Measurements from ENCODE around the gene CRADD. TPM values are rescaled to one million over a fixed set of nuclear protein-coding genes. Genes with fewer than 3 reads are reported as not detected.
"Not testable (repeated sequence)": the region's sequence is repeated elsewhere in the genome, so short reads cannot be mapped to it uniquely, and the experiment has no call there.

CRADD gene
- total and polyA plus RNA-seq, 10 donors = 5.5 to 58.7 (median 18.8) TPM

- Histone ChIP-seq H3K4me3 (no peak overlapping the region), H3K9me3 (peaks cover 0 to 34% (median 14%) of the 10 kb centered on the region in 8 donors), H3K27ac (no peak overlapping the region), H3K4me1 (peaks cover 0 to 16% (median 3%) of the 10 kb centered on the region in 6 donors), H3K36me3 (no peaks in the 10 kb centered on the region), H3K27me3 (replicated peaks in 1 of 7) (no peaks in the 10 kb centered on the region)
- intact Hi-C loops (cut with DNase I; ENCODE audit: low total_unique reads) = no loop called here
- no peak for TF ChIP-seq POLR2A (IDR thresholded peaks at IDR 0.05)
- no peak for TF ChIP-seq CTCF (IDR thresholded peaks at IDR 0.05 in 8 of 11, conservative IDR thresholded peaks at IDR 0.05 in 3 of 11)
- no peak for TF ChIP-seq POLR2AphosphoS5 (IDR thresholded peaks at IDR 0.05)
- no peak for DNase-seq
- WGBS, 5 donors = 94 to 99% (median 98%) methylated on average over 6 of the region's 6 CpGs
Measured at GRCh38 chr12:93751864-93752610, 74.9 kb downstream of the CRADD start.

DNA sequence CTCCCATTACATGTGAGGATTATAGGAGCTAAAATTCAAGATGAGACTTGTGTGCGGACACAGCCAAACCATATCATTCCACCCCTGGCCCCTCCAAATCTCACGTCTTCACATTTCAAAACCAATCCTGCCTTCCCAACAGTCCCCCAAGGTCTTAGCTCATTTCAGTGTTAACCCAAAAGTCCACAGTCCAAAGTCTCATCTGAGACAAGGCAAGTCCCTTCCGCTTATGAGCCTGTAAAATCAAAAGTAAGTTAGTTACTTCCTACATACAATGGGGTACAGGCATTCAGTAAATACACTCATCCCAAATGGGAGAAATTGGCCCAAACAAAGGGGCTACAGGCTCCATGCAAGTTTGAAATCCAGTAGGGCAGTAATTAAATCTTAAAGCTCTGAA, 76.1 kb downstream of the CRADD start:
- no peak for DNase-seq
- H3K36me3 ChIP-seq = no peaks in the 10 kb centered on the region
- 94 to 100% (median 97%) methylated on average over 3 of the region's 3 CpGs for WGBS, 5 donors
- no peak overlapping the region for H3K4me3 ChIP-seq
- no peak for TF ChIP-seq CTCF (IDR thresholded peaks at IDR 0.05 in 8 of 11, conservative IDR thresholded peaks at IDR 0.05 in 3 of 11)
- H3K9me3 ChIP-seq = peaks cover 0 to 34% (median 14%) of the 10 kb centered on the region in 8 donors
- H3K4me1 ChIP-seq = peaks cover 0 to 16% (median 2%) of the 10 kb centered on the region in 6 donors
- intact Hi-C loops (cut with DNase I; ENCODE audit: low total_unique reads) = no loop called here
- no peak overlapping the region for H3K27ac ChIP-seq
- no peaks in the 10 kb centered on the region for H3K27me3 ChIP-seq (replicated peaks in 1 of 7)

- Histone ChIP-seq H3K9me3 (peaks cover 0 to 34% (median 14%) of the 10 kb centered on the region in 8 donors), H3K27ac (no peak overlapping the region), H3K27me3 (replicated peaks in 1 of 7) (no peaks in the 10 kb centered on the region), H3K4me3 (no peak overlapping the region), H3K4me1 (peaks cover 0 to 18% (median 5%) of the 10 kb centered on the region in 6 donors), H3K36me3 (no peaks in the 10 kb centered on the region)
- WGBS, 5 donors = 90 to 100% (median 98%) methylated on average over 3 of the region's 3 CpGs
- intact Hi-C loops (cut with DNase I; ENCODE audit: low total_unique reads) = no loop called here
- no peak for TF ChIP-seq POLR2A (IDR thresholded peaks at IDR 0.05)
- TF ChIP-seq CTCF (IDR thresholded peaks at IDR 0.05 in 8 of 11, conservative IDR thresholded peaks at IDR 0.05 in 3 of 11) = no peak
- no peak for TF ChIP-seq POLR2AphosphoS5 (IDR thresholded peaks at IDR 0.05)
- DNase-seq = no peak
Measured at GRCh38 chr12:93753838-93754429, 76.8 kb downstream of the CRADD start.

DNA sequence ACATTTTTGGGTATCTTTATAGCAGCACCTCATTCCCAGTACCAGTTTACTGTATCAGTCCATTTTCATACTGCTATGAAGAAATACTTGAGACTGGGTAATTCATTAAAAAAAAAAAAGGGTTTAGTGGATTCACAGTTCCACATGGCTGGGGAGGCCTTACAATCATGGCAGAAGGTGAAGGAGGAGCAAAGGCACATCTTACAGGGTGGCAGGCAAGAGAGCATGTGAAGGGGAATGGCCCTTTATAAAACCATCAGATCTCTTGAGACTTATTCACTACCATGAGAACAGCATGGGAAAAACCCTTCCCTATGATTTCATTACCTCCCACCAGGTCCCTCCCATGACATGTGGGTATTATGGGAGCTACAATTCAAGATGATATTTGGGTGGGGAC, 77.7 kb downstream of the CRADD start:
- intact Hi-C loops (cut with DNase I; ENCODE audit: low total_unique reads); H3K27ac ChIP-seq; DNase-seq; H3K36me3 ChIP-seq; H3K27me3 ChIP-seq (replicated peaks in 1 of 7); H3K4me3 ChIP-seq: not testable (repeated sequence)
- Histone ChIP-seq H3K4me1 (peaks cover 0 to 15% (median 10%) of the 10 kb centered on the region in 6 donors), H3K9me3 (peaks cover 0 to 34% (median 14%) of the 10 kb centered on the region in 8 donors)
